Left colon (tissue), 2 donors: ENCODE results near the gene CYREN. TPM values are rescaled to one million over a fixed set of nuclear protein-coding genes. Genes with fewer than 3 reads are reported as not detected.
"Not testable (repeated sequence)": the region's sequence is repeated elsewhere in the genome, so short reads cannot be mapped to it uniquely, and the experiment has no call there.

Experiments
- ATAC-seq: fragments of 200-7000 bp; cut with Tn5 transposase; one replicate; pipeline ENCODE4 v1.9.1; 2020; ENCODE audit warnings: mild to moderate bottlenecking, moderate library complexity
- DNase-seq, 2 donors: peaks; one replicate each; pipeline ENCODE4 v3.0.0-alpha.2; 2020
- intact Hi-C, 2 donors: fragments of 100-400 bp; cut with DNase I in 1 of 2; cut with micrococcal nuclease in 1 of 2; formaldehyde crosslinking; loops; one replicate each; pipeline versions ENCODE4 v1.11.2 to v1.14.0; 2022; cut with DNase I, micrococcal nuclease
- microRNA-seq, 2 donors: library from miRNA; unstranded; fragments of <30 nt; microRNA quantifications; one replicate each; pipeline versions ENCODE4 v1.1.0 to v1.2.0, GENCODE V29; 2020
- total RNA-seq, 2 donors: library from RNA; stranded (reverse); fragmentation: NEBNext Ultra II Directional; extraction: Animal tissue kit (Norgen Biotek cat#: 25700); gene quantifications; one replicate each; pipeline ENCODE4 v1.2.1, GENCODE V29; 2021
- donor health status: DM: no; HTN: no; CAD: no.
- donor health status: DM: yes; HTN: yes; CAD: no.

The CYREN gene
- total RNA-seq, 2 donors from 2014 or later, result 32.8 to 44.6 TPM

DNA sequence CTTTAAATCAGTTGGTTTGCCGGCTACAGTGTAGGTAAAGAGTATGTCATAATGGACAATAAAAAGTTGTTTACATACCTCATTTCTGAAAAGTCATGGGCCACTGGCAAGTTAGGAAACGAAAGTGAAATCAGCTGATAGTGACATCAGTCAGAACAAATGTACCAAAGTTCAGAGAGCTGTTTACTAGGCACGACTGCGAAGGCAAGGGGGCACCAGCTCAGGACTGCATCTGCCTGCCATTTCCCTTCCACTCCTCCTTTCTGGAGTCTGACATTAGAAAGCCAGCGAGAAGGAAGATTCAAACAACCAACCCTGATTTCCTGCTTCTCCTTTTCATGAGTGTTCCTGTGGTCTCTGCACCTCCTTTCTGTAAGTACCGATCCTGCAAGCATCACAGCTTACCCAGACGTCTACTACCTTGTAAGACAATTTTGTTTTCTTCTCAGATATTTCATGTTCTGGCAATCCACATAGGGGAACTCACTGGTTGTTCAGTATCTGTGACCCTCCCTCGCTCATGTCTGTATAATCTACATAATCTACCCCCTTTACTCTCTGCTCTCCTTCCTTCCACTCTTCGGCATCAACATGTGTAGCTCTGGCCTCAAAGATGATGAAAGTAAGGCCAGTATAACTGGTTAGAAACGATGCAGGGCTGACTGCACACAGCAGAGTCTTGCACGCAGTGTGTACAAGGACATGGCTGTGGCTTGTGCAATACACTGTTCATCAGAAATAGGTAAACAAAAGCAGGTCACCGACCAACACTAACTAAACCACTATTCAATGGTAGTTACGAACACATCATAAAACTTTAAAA, 22.4 kb downstream of the CYREN start, which contains the start of gene TMEM140:
TSS of gene TMEM140 (plus strand) at position 174 of the 823 bp plus-strand sequence. CDS start 16,370 bp downstream, outside the sequence.
- ATAC-seq, result peak; percentile 94
- peak; percentile 58 to 68 for DNase-seq
- intact Hi-C loops, result loop anchor here in 1 of 2 donors (5.0 kb wide), 1 partner anchor 161 kb away; the partner anchor contains the start of gene AGBL3

DNA sequence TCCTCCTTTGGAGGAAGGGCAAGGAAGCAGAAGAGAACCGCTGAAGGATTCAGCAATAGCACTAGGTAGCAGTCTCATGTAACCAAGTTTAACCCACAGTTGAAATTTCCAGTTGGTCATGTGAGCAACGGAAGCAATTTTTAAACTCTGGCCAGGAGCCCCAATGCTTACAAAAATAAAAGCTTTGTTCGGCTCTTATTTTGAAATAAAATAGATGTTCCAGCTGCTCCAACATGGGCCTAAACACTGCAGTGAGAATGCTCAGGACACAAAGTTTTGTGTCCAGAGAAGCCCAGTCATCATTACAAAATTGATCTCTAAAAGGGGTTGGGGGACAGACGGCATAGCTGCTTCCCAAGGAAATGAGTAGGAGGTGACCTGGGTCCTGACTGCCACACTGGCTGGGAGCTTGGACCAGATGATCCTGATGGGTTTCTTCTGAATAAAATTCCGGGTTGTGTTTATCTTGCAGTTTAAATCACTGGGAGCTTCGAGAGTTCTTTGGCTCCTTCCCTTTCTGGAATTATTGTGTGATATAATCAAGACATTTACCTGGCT, 23.1 kb downstream of the CYREN start:
- intact Hi-C loops, result loop anchor here in 1 of 2 donors (5.0 kb wide), 1 partner anchor 160 kb away; the partner anchor contains the start of gene AGBL3
- peak; percentile 18 for ATAC-seq
- DNase-seq, result no peak

DNA sequence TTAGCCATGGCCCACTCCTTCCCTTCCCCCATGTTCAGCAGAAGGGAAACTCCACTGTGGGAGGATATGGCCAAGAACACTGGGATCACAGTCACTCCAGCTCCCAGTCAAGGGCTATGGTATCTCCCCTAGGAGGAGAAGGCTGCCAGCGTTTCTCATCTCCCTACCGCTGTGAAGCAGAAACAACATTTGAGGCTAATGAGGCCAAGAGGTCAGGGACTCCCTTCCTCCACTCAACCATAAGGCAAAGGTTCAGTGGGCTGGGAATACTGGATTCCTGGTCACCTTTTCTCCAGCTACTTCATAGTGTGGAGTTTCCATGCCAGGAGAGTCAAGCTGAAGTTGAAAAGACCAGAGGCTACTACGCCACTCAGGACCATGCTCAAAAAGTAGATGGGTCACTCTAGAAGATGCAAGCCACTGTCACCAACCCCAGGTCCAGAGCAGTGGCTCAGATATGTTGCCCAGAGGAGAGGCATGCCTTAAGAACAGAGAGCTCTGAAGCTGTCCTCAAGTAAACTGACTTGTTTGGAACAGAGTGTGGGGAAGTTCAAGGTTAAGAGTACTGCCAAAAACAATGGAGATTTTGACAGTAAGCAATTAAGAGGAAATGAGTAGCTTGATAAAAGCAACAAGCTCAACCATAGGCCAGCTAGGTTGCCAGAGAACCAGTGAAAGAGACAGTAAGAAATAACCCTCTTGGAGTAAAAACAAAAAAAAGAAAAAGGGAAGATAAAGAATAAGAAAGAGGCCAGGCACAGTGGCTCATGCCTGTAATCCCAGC, 26.4 kb downstream of the CYREN start:
- no peak for DNase-seq
- no peak for ATAC-seq
- intact Hi-C loops, result no loop called here

DNA sequence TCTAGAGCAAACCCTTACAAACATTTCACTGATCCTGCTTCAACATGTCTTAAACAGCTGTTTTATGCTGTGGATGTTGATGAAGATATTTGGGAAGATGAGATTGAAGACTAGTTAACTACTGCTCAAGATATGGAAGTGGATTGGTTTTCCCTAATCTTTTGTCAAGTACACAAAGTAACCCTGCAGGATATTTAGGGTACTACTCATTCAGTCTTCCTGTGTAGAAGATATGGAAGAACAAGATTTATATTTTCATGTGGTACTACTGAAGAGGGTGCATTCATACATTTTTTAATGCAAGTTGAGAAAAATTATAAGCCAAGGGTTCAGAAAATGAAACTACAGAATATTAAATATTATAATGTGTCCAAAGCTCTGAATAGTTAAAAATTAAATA, 40.9 kb downstream of the CYREN start:
- ATAC-seq, result no peak
- intact Hi-C loops, result no loop called here
- no peak for DNase-seq

DNA sequence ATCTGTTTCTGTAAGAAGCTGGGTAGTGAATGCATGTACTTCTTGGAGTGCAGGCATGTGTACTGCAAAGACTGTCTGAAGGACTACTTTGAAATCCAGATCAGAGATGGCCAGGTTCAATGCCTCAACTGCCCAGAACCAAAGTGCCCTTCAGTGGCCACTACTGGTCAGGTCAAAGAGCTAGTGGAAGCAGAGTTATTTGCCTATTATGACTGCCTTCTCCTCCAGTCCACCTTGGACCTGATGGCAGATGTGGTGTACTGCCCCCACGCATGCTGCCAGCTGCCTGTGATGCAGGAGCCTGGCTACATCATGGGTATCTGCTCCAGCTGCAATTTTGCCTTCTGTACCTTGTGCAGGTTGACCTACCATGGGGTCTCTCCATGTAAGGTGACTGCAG, 41.6 kb downstream of the CYREN start:
- DNase-seq, result no peak
- no peak for ATAC-seq
- intact Hi-C loops, result no loop called here

DNA sequence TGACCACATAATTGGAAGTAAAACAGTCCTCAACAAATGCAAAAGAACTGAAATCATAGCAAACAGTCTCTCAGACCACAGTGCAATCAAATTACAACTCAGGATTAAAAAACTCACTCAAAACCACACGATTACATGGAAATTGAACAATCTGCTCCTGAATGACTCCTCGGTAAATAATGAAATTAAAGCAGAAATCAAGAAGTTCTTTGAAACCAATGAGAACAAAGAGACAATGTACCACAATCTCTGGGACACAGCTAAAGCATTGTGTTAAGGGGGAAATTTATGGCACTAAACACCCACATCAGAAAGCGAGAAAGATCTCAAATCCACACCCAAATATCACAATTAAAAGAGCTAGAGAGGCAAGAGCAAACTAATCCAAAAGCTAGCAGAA, 45.9 kb downstream of the CYREN start:
- intact Hi-C loops, ATAC-seq, DNase-seq: not testable (repeated sequence)

DNA sequence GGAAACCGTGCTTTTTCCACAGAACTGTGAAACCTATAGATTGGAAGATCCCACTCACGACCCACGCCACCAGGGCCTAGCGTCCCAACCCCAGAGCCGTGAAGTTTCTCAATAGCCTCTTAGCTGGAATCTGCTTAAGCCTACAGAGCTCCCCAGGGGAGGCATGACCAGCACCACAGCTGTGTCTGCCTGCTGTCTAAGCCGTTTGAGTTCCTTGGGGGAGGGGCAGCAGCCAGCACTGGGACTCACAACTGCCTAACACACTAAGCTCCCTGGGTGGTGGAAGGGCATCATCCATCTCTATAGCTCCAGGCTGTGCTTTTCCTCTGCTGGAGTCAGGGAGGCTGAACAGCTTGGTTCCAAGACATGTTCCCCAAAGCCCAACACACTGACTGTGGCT, 48.6 kb downstream of the CYREN start:
- DNase-seq, result no peak
- intact Hi-C loops, result no loop called here
- ATAC-seq, result no peak

DNA sequence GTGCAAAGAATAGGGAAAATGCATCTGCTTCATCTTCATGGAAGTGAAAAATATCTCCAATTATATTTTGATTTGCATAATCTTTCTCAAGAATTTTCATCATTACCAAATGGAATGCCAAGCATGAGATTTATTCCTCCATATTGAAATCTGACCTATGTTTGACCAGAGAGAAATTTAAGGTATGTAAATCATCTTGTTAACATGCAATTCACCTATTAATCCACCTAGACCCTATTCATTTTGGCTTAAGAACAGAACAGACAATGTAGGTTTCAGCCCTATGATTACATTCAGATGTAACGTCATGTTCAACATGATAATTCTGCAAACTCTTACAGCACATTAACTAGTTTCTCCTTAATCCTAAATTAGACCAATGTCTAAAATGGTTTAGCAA, 53.4 kb downstream of the CYREN start:
- DNase-seq, result no peak
- intact Hi-C loops, result loop anchor here in 1 of 2 donors (10.0 kb wide), 1 partner anchor 52 kb away; no protein-coding TSS in a partner anchor
- ATAC-seq, result no peak

Small RNA genes within 50 kb of the gene (microRNA-seq; reads per million reads assigned to microRNA genes)
- gene MIR6509, result 0 to 1.4 reads per million in 2 donors

Other genes with a start within 250 kb of the CYREN start
- under 1 TPM; 0.64 to 0.78 TPM for gene AGBL3, start 184.2 kb downstream of the CYREN start, total RNA-seq
- gene TMEM140, start 22.6 kb downstream of the CYREN start, total RNA-seq, result 10 to 100 TPM in 1 of 2 donors, 1 to 10 TPM in 1; 7.4 to 18.3 TPM
- gene WDR91, start 40.8 kb upstream of the CYREN start, total RNA-seq, result 1 to 10 TPM; 6.3 to 8.8 TPM
- not detected for gene STRA8, start 63.1 kb upstream of the CYREN start, total RNA-seq